ENCODE measurements around the gene ANKRD60. TPM values are rescaled to one million over a fixed set of nuclear protein-coding genes. Genes with fewer than 3 reads are reported as not detected.

Gene ANKRD60
- total and polyA plus RNA-seq, 4 donors: not detected

DNA sequence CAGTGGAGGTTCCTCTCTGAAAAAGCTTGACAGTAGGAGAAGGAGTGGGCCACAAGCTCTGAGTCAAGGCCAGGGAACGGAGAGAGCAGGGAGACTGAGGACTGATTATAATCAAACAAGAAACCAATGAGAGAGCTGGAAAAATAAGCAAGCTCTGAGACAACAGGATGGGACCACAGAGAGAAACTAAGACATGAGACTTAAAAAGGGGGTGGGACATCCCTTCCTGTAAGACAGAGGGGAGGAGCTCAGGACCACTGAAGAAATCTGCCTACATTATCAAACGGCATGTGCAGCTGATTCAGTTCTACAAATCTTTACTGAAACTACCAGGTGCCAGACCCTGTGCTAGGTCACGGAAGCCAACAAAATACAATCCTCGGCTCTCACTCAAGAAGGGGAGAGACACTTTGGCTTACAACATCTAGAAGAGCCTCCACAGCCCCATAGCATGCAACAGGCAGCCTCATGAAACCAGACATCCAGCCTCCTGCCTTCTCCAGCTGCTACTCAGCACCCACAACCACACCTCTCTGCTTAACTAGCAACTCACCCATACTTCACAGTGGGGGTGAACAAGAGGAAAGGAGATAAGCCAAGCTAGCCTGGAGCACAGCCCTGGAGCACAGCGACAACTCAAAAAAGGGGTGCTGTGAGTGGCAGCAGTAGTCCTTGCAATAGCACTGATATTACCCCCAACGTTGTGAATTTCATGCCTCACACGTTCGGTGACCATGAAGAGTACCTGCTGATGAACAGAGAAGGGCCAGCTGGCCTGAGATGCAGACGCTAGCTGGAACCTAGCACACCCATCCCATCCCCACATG lies 39.1 kb upstream of the ANKRD60 start:
- Histone ChIP-seq H3K9me3 (ENCODE audit: control insufficient read depth, low read length) (no peaks in the 10 kb centered on the region), H3K4me1 (ENCODE audit: control insufficient read depth in 1 of 2, insufficient read depth in 2 of 2, low read length in 2 of 2) (no peaks in the 10 kb centered on the region), H3K4me3 (ENCODE audit: low read length in 2 of 2) (no peak overlapping the region), H3K27ac (ENCODE audit: low read depth in 1 of 2, low read length in 2 of 2) (no peak overlapping the region), H3K36me3 (ENCODE audit: control insufficient read depth in 1 of 2, insufficient read depth in 2 of 2, low read length in 1 of 2) (peaks cover 0 to 9% of the 10 kb centered on the region in 2 donors), H3K27me3 (ENCODE audit: control insufficient read depth in 1 of 2, insufficient read depth in 2 of 2, low read length in 1 of 2) (no peaks in the 10 kb centered on the region)
- DNase-seq (no peak), ATAC-seq (ENCODE audit: low FRiP score) (no peak)
- intact Hi-C loops (cut with DNase I): no loop called here
- WGBS, 2 donors: 80 to 82% methylated on average over 9 of the region's 9 CpGs

- H3K4me3 ChIP-seq (ENCODE audit: low read length in 2 of 2): no peak overlapping the region
- no peaks in the 10 kb centered on the region for H3K4me1 ChIP-seq (ENCODE audit: control insufficient read depth in 1 of 2, insufficient read depth in 2 of 2, low read length in 2 of 2)
- no peaks in the 10 kb centered on the region for H3K9me3 ChIP-seq (ENCODE audit: control insufficient read depth, low read length)
- no peaks in the 10 kb centered on the region for H3K27me3 ChIP-seq (ENCODE audit: control insufficient read depth in 1 of 2, insufficient read depth in 2 of 2, low read length in 1 of 2)
- no peak overlapping the region for H3K27ac ChIP-seq (ENCODE audit: low read depth in 1 of 2, low read length in 2 of 2)
- intact Hi-C loops (cut with DNase I): no loop called here
- ATAC-seq (ENCODE audit: low FRiP score) (no peak), DNase-seq (no peak)
- WGBS, 2 donors: 94 to 96% methylated on average over 6 of the region's 6 CpGs
- H3K36me3 ChIP-seq (ENCODE audit: control insufficient read depth in 1 of 2, insufficient read depth in 2 of 2, low read length in 1 of 2): peaks cover 2 to 9% of the 10 kb centered on the region in 2 donors
Measured at GRCh38 chr20:58264271-58264670, 35.8 kb upstream of the ANKRD60 start.

DNA sequence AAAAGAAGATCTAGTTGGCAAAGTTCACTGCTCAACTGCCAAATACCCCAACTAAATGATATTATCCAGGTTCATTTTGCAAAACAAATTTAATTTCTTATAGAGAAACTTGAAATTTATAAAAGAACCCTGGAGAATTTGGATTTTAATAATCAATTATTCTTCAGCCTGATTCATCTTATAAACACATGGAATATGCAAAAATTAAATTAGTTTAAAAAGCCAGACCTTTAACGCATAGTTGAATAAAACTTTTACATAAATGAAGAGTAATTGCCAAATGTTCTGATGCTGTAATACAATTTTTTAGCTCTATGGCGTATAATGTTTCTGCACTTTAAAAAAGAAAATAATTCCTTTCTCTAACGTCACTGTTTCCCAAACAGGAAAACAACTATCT lies 33.2 kb upstream of the ANKRD60 start:
- H3K36me3 ChIP-seq (ENCODE audit: control insufficient read depth in 1 of 2, insufficient read depth in 2 of 2, low read length in 1 of 2): peaks cover 2 to 3% of the 10 kb centered on the region in 2 donors
- WGBS, 2 donors: 90% methylated on average over 3 of the region's 3 CpGs
- no peaks in the 10 kb centered on the region for H3K27me3 ChIP-seq (ENCODE audit: control insufficient read depth in 1 of 2, insufficient read depth in 2 of 2, low read length in 1 of 2)
- no peak overlapping the region for H3K4me3 ChIP-seq (ENCODE audit: low read length in 2 of 2)
- ATAC-seq (ENCODE audit: low FRiP score) (no peak), DNase-seq (no peak)
- intact Hi-C loops (cut with DNase I): no loop called here
- H3K27ac ChIP-seq (ENCODE audit: low read depth in 1 of 2, low read length in 2 of 2): no peak overlapping the region
- no peaks in the 10 kb centered on the region for H3K9me3 ChIP-seq (ENCODE audit: control insufficient read depth, low read length)
- H3K4me1 ChIP-seq (ENCODE audit: control insufficient read depth in 1 of 2, insufficient read depth in 2 of 2, low read length in 2 of 2): no peaks in the 10 kb centered on the region

DNA sequence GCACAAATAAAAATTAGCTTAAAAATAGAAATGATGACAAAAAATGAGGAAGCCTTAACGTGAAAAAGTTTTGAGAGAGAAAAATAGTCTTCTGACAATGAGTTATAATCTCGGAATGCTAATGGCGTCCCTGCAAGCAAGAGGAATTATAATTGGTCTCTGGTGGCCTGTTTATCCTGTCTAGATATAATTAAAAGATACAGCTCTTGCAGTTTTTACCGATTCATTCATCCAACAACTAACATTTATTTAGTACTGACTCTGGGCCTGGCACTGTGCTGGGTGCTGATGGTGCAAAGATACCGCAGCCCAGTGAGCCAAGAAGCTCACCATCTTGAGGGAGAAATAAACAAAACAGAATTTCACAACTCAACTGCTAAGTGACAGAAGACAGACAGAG lies 31.6 kb upstream of the ANKRD60 start:
- 66 to 69% methylated on average over 5 of the region's 5 CpGs for WGBS, 2 donors
- Histone ChIP-seq H3K4me3 (ENCODE audit: low read length in 2 of 2) (no peak overlapping the region), H3K27ac (ENCODE audit: low read depth in 1 of 2, low read length in 2 of 2) (no peak overlapping the region), H3K36me3 (ENCODE audit: control insufficient read depth in 1 of 2, insufficient read depth in 2 of 2, low read length in 1 of 2) (peaks cover 2 to 3% of the 10 kb centered on the region in 2 donors), H3K27me3 (ENCODE audit: control insufficient read depth in 1 of 2, insufficient read depth in 2 of 2, low read length in 1 of 2) (no peaks in the 10 kb centered on the region), H3K9me3 (ENCODE audit: control insufficient read depth, low read length) (no peaks in the 10 kb centered on the region), H3K4me1 (ENCODE audit: control insufficient read depth in 1 of 2, insufficient read depth in 2 of 2, low read length in 2 of 2) (no peaks in the 10 kb centered on the region)
- ATAC-seq (ENCODE audit: low FRiP score) (peak; percentile 19), DNase-seq (no peak)
- intact Hi-C loops (cut with DNase I): no loop called here

DNA sequence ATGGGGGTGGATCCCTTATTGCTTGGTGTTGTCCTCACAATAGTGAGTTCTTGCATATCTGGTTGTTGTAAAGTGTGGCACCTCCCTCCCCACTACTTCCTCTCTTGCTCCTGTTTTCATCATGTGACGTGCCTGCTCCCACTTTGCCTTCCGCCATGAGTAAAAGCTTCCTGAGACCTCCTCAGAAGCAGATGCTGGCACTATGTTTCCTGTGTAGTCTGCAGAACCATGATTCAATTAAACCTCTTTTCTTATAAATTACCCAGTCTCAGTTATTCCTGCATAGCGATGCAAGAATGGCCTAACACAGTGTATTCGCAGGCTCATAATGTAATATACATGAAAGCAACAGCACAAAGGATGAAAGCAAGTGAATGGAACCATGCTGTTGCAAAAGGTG lies 28.4 kb upstream of the ANKRD60 start:
- H3K27me3 ChIP-seq (ENCODE audit: control insufficient read depth in 1 of 2, insufficient read depth in 2 of 2, low read length in 1 of 2): no peaks in the 10 kb centered on the region
- H3K4me1 ChIP-seq (ENCODE audit: control insufficient read depth in 1 of 2, insufficient read depth in 2 of 2, low read length in 2 of 2): peaks cover 0 to 2% of the 10 kb centered on the region in 2 donors
- intact Hi-C loops (cut with DNase I): no loop called here
- H3K9me3 ChIP-seq (ENCODE audit: control insufficient read depth, low read length): no peaks in the 10 kb centered on the region
- H3K36me3 ChIP-seq (ENCODE audit: control insufficient read depth in 1 of 2, insufficient read depth in 2 of 2, low read length in 1 of 2): peaks cover 0 to 2% of the 10 kb centered on the region in 2 donors
- H3K27ac ChIP-seq (ENCODE audit: low read depth in 1 of 2, low read length in 2 of 2): no peak overlapping the region
- H3K4me3 ChIP-seq (ENCODE audit: low read length in 2 of 2): no peak overlapping the region
- WGBS, 2 donors: 95% methylated on average over 4 of the region's 4 CpGs
- no peak for ATAC-seq (ENCODE audit: low FRiP score)
- no peak for DNase-seq

DNA sequence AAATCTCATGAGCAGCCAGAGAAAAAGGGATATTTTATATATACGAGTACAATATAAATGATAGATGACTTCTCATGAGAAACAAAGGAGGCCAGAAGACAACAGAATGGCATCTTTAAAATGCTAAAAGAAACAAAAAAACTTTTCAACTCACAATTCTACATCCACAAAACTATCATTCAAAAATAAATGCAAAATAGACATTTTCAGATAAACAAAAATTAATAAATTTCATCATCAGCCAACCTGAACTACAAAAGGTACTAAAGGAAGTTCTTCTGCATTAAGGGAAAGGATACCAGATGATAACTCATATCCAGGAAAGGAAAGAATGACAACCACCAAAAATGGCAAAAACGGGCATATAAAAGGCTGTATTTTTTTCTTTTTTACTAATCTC lies 27.9 kb upstream of the ANKRD60 start:
- Histone ChIP-seq H3K4me3 (ENCODE audit: low read length in 2 of 2) (no peak overlapping the region), H3K27ac (ENCODE audit: low read depth in 1 of 2, low read length in 2 of 2) (no peak overlapping the region), H3K4me1 (ENCODE audit: control insufficient read depth in 1 of 2, insufficient read depth in 2 of 2, low read length in 2 of 2) (peaks cover 0 to 2% of the 10 kb centered on the region in 2 donors), H3K36me3 (ENCODE audit: control insufficient read depth in 1 of 2, insufficient read depth in 2 of 2, low read length in 1 of 2) (peaks cover 0 to 2% of the 10 kb centered on the region in 2 donors), H3K9me3 (ENCODE audit: control insufficient read depth, low read length) (no peaks in the 10 kb centered on the region), H3K27me3 (ENCODE audit: control insufficient read depth in 1 of 2, insufficient read depth in 2 of 2, low read length in 1 of 2) (no peaks in the 10 kb centered on the region)
- ATAC-seq (ENCODE audit: low FRiP score) (no peak), DNase-seq (no peak)
- intact Hi-C loops (cut with DNase I): no loop called here
- 93 to 95% methylated on average over 2 of the region's 2 CpGs for WGBS, 2 donors

- DNase-seq (no peak), ATAC-seq (ENCODE audit: low FRiP score) (no peak)
- Histone ChIP-seq H3K27ac (ENCODE audit: low read depth in 1 of 2, low read length in 2 of 2) (no peak overlapping the region), H3K9me3 (ENCODE audit: control insufficient read depth, low read length) (no peaks in the 10 kb centered on the region), H3K4me3 (ENCODE audit: low read length in 2 of 2) (no peak overlapping the region), H3K4me1 (ENCODE audit: control insufficient read depth in 1 of 2, insufficient read depth in 2 of 2, low read length in 2 of 2) (peaks cover 0 to 2% of the 10 kb centered on the region in 2 donors), H3K36me3 (ENCODE audit: control insufficient read depth in 1 of 2, insufficient read depth in 2 of 2, low read length in 1 of 2) (peaks cover 0 to 3% of the 10 kb centered on the region in 2 donors), H3K27me3 (ENCODE audit: control insufficient read depth in 1 of 2, insufficient read depth in 2 of 2, low read length in 1 of 2) (no peaks in the 10 kb centered on the region)
- intact Hi-C loops (cut with DNase I): no loop called here
Measured at GRCh38 chr20:58254890-58255289, 26.4 kb upstream of the ANKRD60 start.

DNA sequence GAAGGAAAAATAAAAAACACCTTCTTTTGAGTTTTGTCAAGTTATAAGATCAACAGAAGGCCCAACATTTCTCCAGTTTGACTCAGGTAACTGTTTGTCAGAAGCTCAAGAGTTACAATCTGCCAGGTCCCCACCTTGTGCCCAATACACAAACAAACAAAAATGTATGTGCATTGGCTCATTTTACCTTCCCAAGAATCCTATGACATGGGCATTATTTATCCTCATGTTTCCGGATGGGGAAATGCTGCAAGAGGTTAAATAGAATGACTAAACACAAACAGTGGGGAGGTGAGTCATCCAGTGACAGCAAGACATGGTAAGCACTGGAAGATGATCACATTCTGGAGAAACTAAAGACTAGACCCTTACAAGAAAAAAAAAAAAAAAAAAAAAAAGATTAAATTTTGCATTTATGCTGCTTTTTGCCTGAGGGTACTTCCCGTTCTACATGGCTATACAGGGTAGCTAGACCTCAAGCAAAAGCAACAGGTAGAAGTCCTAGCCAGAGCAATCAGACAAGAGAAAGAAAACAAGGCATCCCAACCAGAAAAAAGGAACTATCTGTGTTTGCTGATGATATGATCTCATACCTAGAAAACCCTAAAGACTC lies 23.6 kb upstream of the ANKRD60 start:
- Histone ChIP-seq H3K4me3 (ENCODE audit: low read length in 2 of 2) (no peak overlapping the region), H3K36me3 (ENCODE audit: control insufficient read depth in 1 of 2, insufficient read depth in 2 of 2, low read length in 1 of 2) (peaks cover 0 to 9% of the 10 kb centered on the region in 2 donors), H3K4me1 (ENCODE audit: control insufficient read depth in 1 of 2, insufficient read depth in 2 of 2, low read length in 2 of 2) (peaks cover 0 to 2% of the 10 kb centered on the region in 2 donors), H3K9me3 (ENCODE audit: control insufficient read depth, low read length) (no peaks in the 10 kb centered on the region), H3K27ac (ENCODE audit: low read depth in 1 of 2, low read length in 2 of 2) (no peak overlapping the region), H3K27me3 (ENCODE audit: control insufficient read depth in 1 of 2, insufficient read depth in 2 of 2, low read length in 1 of 2) (no peaks in the 10 kb centered on the region)
- no peak for ATAC-seq (ENCODE audit: low FRiP score)
- DNase-seq: no peak
- WGBS, 2 donors: 88 to 93% methylated on average over 2 of the region's 2 CpGs
- intact Hi-C loops (cut with DNase I): no loop called here
